ENCODE results near the gene MAMSTR.

MAMSTR gene

GRCh38 chr19:48676887-48677286, 42.6 kb downstream of the MAMSTR start:
- Histone ChIP-seq H3K4me2 (no peak overlapping the region; a peak in 1 of 22 replicates), H3K4me1 (peaks cover 29 to 67% (median 48%) of the 10 kb centered on the region in 10 experiments), H3K27me3 (no peaks in the 10 kb centered on the region), H3K9me3 (replicated peaks in 1 of 11) (no peaks in the 10 kb centered on the region), H3K36me3 (no peaks in the 10 kb centered on the region), H3K27ac (no peak overlapping the region), H3K4me3 (no peak overlapping the region), H3K9ac (no peak overlapping the region; a peak in 1 of 22 replicates), H4K20me1 (no peaks in the 10 kb centered on the region; a peak in 1 of 22 replicates)
- peak in 1 of 11 experiments; percentile 29; a peak in 1 of 22 replicates for TF ChIP-seq Cebpa-rat (IDR thresholded peaks at IDR 0.05)

- H3K27ac ChIP-seq, result no peak overlapping the region
- no peaks in the 10 kb centered on the region; a peak in 1 of 22 replicates for H4K20me1 ChIP-seq
- H3K9me3 ChIP-seq (replicated peaks in 1 of 11), result no peaks in the 10 kb centered on the region
- H3K36me3 ChIP-seq, result no peaks in the 10 kb centered on the region
- peaks cover 25 to 64% (median 45%) of the 10 kb centered on the region in 10 experiments for H3K4me1 ChIP-seq
- no peak overlapping the region for H3K4me3 ChIP-seq
- no peak overlapping the region; a peak in 1 of 22 replicates for H3K4me2 ChIP-seq
- no peak for TF ChIP-seq Cebpa-rat (IDR thresholded peaks at IDR 0.05)
- H3K9ac ChIP-seq, result no peak overlapping the region; a peak in 1 of 22 replicates
- no peaks in the 10 kb centered on the region for H3K27me3 ChIP-seq
Observed at GRCh38 chr19:48676487-48676886, 43.0 kb downstream of the MAMSTR start.

GRCh38 chr19:48674921-48675824, 44.4 kb downstream of the MAMSTR start:
- Histone ChIP-seq H3K4me3 (no peak overlapping the region), H3K9me3 (replicated peaks in 1 of 11) (no peaks in the 10 kb centered on the region), H4K20me1 (no peaks in the 10 kb centered on the region), H3K27ac (peak overlapping the region in 10 of 11 experiments; percentile 5 to 54 (median 31); a peak in 15 of 22 replicates), H3K9ac (peak overlapping the region in 7 of 11 experiments; percentile 10 to 54 (median 41); a peak in 10 of 22 replicates), H3K4me1 (peaks cover 12 to 50% (median 32%) of the 10 kb centered on the region in 10 experiments), H3K36me3 (no peaks in the 10 kb centered on the region), H3K4me2 (peak overlapping the region; percentile 6 to 77 (median 45); a peak in 21 of 22 replicates), H3K27me3 (no peaks in the 10 kb centered on the region)
- no peak for TF ChIP-seq Cebpa-rat (IDR thresholded peaks at IDR 0.05)

- no peak for TF ChIP-seq Cebpa-rat (IDR thresholded peaks at IDR 0.05)
- no peaks in the 10 kb centered on the region for H3K36me3 ChIP-seq
- H3K27me3 ChIP-seq, result no peaks in the 10 kb centered on the region
- peak overlapping the region in 9 of 11 experiments; percentile 6 to 77 (median 45); a peak in 13 of 22 replicates for H3K4me2 ChIP-seq
- peaks cover 12 to 42% (median 26%) of the 10 kb centered on the region in 10 experiments; a peak in 19 of 20 replicates for H3K4me1 ChIP-seq
- peak overlapping the region in 8 of 11 experiments; percentile 5 to 54 (median 40); a peak in 8 of 22 replicates for H3K27ac ChIP-seq
- H4K20me1 ChIP-seq, result no peaks in the 10 kb centered on the region
- peak overlapping the region in 2 of 11 experiments; percentile 42 to 53; a peak in 2 of 22 replicates for H3K9ac ChIP-seq
- H3K9me3 ChIP-seq (replicated peaks in 1 of 11), result no peaks in the 10 kb centered on the region
- no peak overlapping the region for H3K4me3 ChIP-seq
Observed at GRCh38 chr19:48674216-48674809, 45.2 kb downstream of the MAMSTR start.

GRCh38 chr19:48673436-48674100, 46.0 kb downstream of the MAMSTR start:
- no peak overlapping the region for H3K4me3 ChIP-seq
- H3K9me3 ChIP-seq (replicated peaks in 1 of 11), result no peaks in the 10 kb centered on the region
- H4K20me1 ChIP-seq, result no peaks in the 10 kb centered on the region
- TF ChIP-seq Cebpa-rat (IDR thresholded peaks at IDR 0.05), result no peak
- H3K27me3 ChIP-seq, result no peaks in the 10 kb centered on the region
- H3K36me3 ChIP-seq, result no peaks in the 10 kb centered on the region
- no peak overlapping the region; a peak in 1 of 22 replicates for H3K9ac ChIP-seq
- no peak overlapping the region for H3K4me2 ChIP-seq
- peak overlapping the region in 1 of 11 experiments; percentile 12; a peak in 1 of 22 replicates for H3K27ac ChIP-seq
- H3K4me1 ChIP-seq, result peaks cover 12 to 35% (median 24%) of the 10 kb centered on the region in 10 experiments; a peak in 19 of 20 replicates

GRCh38 chr19:48672994-48673393, 46.5 kb downstream of the MAMSTR start, which contains the start of gene NTN5:
TSS of gene NTN5 (minus strand) at chr19:48673017. CDS start at chr19:48670986, 2,031 bp downstream.
- Histone ChIP-seq H3K9ac (peak within 1 kb of the TSS in 1 of 11 experiments; percentile 41; a peak in 4 of 22 replicates), H3K27ac (peak within 1 kb of the TSS in 2 of 11 experiments; percentile 23 to 29; a peak in 2 of 22 replicates), H3K27me3 (no peaks in the 10 kb centered on the region), H4K20me1 (no peaks in the 10 kb centered on the region), H3K36me3 (no peaks in the 10 kb centered on the region), H3K4me2 (peak within 1 kb of the TSS in 3 of 11 experiments; percentile 5 to 19 (median 15); a peak in 3 of 22 replicates), H3K4me3 (no peak within 1 kb of the TSS), H3K4me1 (peaks cover 8 to 29% (median 19%) of the 10 kb centered on the region in 10 experiments; a peak in 19 of 20 replicates), H3K9me3 (replicated peaks in 1 of 11) (no peaks in the 10 kb centered on the region)
- TF ChIP-seq Cebpa-rat (IDR thresholded peaks at IDR 0.05), result no peak

- Histone ChIP-seq H3K4me3 (no peak overlapping the region), H3K4me2 (peak overlapping the region in 3 of 11 experiments; percentile 5 to 19 (median 15); a peak in 3 of 22 replicates), H3K9me3 (replicated peaks in 1 of 11) (no peaks in the 10 kb centered on the region), H3K27me3 (no peaks in the 10 kb centered on the region), H3K36me3 (no peaks in the 10 kb centered on the region), H3K27ac (peak overlapping the region in 4 of 11 experiments; percentile 13 to 29 (median 19); a peak in 3 of 22 replicates), H3K4me1 (peaks cover 7 to 24% (median 16%) of the 10 kb centered on the region in 10 experiments; a peak in 19 of 20 replicates), H4K20me1 (no peaks in the 10 kb centered on the region), H3K9ac (peak overlapping the region in 2 of 11 experiments; percentile 13 to 41; a peak in 2 of 22 replicates)
- no peak for TF ChIP-seq Cebpa-rat (IDR thresholded peaks at IDR 0.05)
Observed at GRCh38 chr19:48671446-48671995, 48.0 kb downstream of the MAMSTR start.

All from BLaER1 treated with 17β-estradiol and CSF1 and Interleukin-3, amounts not matched to agents 10 nM and 100 nM (cell line).